Activated naive CD8-positive, alpha-beta T cell treated with anti-CD3 and anti-CD28 coated beads, Interleukin-2, amount 50 U/mL, for 24 hours (primary cell): ENCODE data around the gene ITFG2.
"Not testable (repeated sequence)": the region's sequence is repeated elsewhere in the genome, so short reads cannot be mapped to it uniquely, and the experiment has no call there.

Source experiments
- ATAC-seq: fragments of 150-1000 bp; cut with Tn5 transposase; one replicate; pipeline ENCODE4 v1.10.0; 2021
- DNase-seq: peaks from one replicate; pipeline ENCODE4 v3.0.0; 2021
- H3K27ac Mint-ChIP-seq: one replicate; pipeline ENCODE4 v1.8.0; 2021; ENCODE audit warnings: mild to moderate bottlenecking, mixed read lengths
- H3K27me3 Mint-ChIP-seq: one replicate; pipeline ENCODE4 v1.8.0; 2021; ENCODE audit warnings: mixed read lengths
- H3K36me3 Mint-ChIP-seq: one replicate; pipeline ENCODE4 v1.8.0; 2021; ENCODE audit warnings: low read depth, mixed read lengths
- H3K4me1 Mint-ChIP-seq: one replicate; pipeline ENCODE4 v1.8.0; 2021; ENCODE audit warnings: mixed read lengths
- H3K4me3 Mint-ChIP-seq: one replicate; pipeline ENCODE4 v1.8.0; 2021; ENCODE audit warnings: mild to moderate bottlenecking, moderate library complexity, mixed read lengths
- H3K9me3 Mint-ChIP-seq: one replicate; pipeline ENCODE4 v1.8.0; 2021; ENCODE audit warnings: mixed read lengths

Gene ITFG2

DNA sequence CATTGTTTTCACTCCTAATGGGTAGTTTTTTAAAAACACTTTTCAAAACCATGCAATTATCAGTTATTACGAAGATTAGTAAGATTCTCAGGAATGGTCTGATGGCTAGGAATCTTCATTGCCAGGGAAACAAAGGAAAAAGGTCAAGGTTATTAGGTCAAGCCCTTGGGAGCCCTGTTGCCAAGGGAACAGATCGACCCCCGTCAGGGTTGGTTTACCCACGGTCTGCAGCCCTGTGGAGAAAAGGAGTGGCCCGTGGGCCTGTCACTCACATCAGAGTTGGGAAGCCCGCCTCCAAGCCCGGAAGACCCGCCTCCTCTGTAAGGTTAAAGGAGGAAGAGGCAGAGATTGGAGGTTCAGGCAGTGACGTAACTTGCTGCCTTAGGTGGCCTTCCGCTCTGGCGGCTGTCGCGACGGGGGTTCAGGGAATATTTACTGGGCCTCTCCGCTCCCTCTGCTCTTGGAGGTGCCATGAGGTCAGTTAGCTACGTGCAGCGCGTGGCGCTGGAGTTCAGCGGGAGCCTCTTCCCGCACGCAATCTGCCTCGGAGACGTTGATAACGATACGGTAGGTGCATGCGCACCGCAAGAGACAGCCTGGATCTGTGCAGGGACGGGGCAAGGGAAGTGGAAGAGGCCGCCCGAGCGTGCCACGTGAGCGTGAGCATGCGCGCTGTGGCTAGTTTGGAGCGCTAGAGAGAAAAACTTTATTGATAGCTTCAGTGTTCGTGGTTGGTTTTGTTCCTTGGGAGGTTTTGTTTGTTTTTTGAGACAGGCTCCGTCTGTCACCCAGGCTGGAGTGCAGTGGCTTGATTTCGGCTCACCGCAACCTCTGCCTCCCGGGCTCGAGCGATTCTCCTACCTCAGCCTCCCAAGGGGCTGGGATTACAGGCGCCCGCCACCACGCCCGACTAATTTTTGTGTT is at the start of gene ITFG2:
Gene ITFG2, plus strand, starts transcription at position 379 of the 924 bp plus-strand sequence. Its CDS starts 93 bp downstream, at position 472.
- peak within 1 kb of the TSS; percentile 100 for H3K4me3 Mint-ChIP-seq
- H3K27me3 Mint-ChIP-seq, result no peaks in the 10 kb centered on the region
- no peaks in the 10 kb centered on the region for H3K9me3 Mint-ChIP-seq

DNA sequence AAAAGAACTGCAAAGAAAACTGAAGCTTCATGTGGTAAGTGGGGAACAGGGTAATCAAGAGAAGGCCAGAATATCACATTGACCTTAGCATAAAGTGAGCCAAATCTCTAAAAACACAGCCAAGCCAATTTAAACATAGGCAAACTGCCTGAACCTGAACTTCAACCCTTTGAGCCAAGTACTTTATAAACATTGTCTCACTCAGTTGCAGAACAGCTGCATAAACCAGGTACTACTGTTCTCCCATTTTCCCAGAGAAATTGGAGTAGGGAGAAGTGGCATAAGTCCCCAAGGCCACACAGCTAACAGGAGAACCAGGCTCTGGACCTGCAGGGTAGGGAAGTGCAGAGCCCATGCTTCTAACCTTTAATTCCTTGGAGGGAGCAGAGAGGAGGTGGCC is 48.1 kb upstream of the ITFG2 start:
- no peaks in the 10 kb centered on the region for H3K4me1 Mint-ChIP-seq
- no peaks in the 10 kb centered on the region for H3K9me3 Mint-ChIP-seq
- ATAC-seq (no peak), DNase-seq (no peak)
- H3K27ac Mint-ChIP-seq, result no peak overlapping the region
- no peaks in the 10 kb centered on the region for H3K36me3 Mint-ChIP-seq
- H3K27me3 Mint-ChIP-seq, result no peaks in the 10 kb centered on the region
- H3K4me3 Mint-ChIP-seq, result no peak overlapping the region

More for the DNA sequence above, at the start of gene ITFG2:
- peaks cover 36% of the 10 kb centered on the region for H3K4me1 Mint-ChIP-seq
- ATAC-seq, result peak; percentile 97
- peak within 1 kb of the TSS; percentile 100 for H3K27ac Mint-ChIP-seq
- peaks cover 21% of the 10 kb centered on the region for H3K36me3 Mint-ChIP-seq
- DNase-seq, result peak; percentile 94

DNA sequence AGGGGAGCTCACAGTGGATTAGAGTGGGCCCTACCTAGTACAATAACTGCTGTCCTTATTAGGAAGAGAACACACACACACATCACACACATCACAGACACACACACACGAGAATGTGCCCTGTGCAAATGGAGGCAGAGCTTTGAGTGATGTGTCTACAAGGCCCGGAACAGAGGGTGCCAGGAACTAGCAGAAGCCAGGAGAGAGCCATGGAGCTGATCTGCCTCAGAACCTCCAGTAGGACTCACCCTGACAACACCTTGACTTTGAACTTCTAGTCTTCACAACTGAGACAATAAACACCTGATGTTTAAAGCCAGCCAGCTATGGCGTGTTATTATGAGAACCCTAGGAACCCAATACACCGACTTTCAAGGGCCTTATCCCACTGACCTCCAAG is 47.4 kb upstream of the ITFG2 start:
- Mint-ChIP-seq H3K4me3 (no peak overlapping the region), H3K36me3 (no peaks in the 10 kb centered on the region), H3K9me3 (no peaks in the 10 kb centered on the region), H3K27ac (no peak overlapping the region), H3K4me1 (no peaks in the 10 kb centered on the region), H3K27me3 (no peaks in the 10 kb centered on the region)
- ATAC-seq (no peak), DNase-seq (no peak)

DNA sequence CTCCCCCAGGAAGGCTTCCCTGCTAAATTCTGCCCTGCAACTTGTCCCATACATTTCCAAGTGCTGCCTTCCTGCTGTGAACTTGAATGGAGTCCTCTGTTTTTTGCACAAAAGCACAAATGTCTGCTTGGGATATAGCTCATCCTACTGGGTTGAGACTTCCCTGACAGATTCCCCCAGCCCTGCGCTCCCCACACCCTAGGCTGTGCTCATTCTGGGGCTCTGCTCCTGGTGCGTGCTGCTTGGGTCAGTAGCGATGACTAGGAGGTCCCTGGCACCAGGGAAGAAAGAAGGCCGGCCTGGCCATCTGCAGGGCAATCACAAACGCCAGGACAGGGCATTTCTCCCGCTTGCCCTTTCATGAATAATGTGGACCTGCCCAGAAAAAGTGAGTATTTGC is 46.9 kb upstream of the ITFG2 start:
- no peak overlapping the region for H3K27ac Mint-ChIP-seq
- no peak overlapping the region for H3K4me3 Mint-ChIP-seq
- no peaks in the 10 kb centered on the region for H3K4me1 Mint-ChIP-seq
- H3K27me3 Mint-ChIP-seq, result no peaks in the 10 kb centered on the region
- no peaks in the 10 kb centered on the region for H3K9me3 Mint-ChIP-seq
- DNase-seq, result no peak
- H3K36me3 Mint-ChIP-seq, result no peaks in the 10 kb centered on the region
- no peak for ATAC-seq

DNA sequence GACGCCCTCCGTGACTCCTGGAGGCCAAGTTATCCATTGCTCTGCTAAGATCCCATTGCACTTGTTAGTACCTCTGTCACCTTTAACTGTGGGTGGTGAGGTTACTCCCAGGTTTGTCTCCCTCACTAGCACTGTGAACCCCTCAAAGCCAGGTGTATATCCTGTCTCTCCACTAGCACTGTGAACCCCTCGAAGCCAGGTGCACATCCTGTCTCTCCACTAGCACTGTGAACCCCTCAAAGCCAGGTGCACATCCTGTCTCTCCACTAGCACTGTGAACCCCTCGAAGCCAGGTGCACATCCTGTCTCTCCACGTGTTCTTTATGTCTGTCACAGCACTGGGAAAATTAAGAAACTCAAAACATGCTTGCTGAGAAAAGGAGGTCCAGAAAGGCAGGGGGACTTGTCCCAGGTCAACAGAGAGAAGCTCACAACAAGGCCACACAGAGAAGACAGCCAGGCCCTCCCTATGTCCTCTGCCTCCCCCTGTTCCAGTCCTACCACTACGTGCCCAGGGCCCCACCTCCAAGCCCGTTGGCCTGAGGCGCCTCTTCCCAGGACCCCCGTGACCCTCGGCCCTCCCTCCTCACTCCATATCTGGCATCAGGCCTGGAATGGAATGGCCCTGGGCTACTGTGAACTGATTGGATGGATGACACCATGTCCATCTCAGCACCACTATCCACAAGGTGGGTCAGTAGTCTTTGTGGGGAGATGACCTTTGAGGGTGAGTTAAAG is 44.1 kb upstream of the ITFG2 start:
- Mint-ChIP-seq H3K4me1 (no peaks in the 10 kb centered on the region), H3K36me3 (no peaks in the 10 kb centered on the region), H3K9me3 (no peaks in the 10 kb centered on the region), H3K4me3 (no peak overlapping the region), H3K27me3 (no peaks in the 10 kb centered on the region), H3K27ac (no peak overlapping the region)
- ATAC-seq (peak; percentile 15), DNase-seq (no peak)

DNA sequence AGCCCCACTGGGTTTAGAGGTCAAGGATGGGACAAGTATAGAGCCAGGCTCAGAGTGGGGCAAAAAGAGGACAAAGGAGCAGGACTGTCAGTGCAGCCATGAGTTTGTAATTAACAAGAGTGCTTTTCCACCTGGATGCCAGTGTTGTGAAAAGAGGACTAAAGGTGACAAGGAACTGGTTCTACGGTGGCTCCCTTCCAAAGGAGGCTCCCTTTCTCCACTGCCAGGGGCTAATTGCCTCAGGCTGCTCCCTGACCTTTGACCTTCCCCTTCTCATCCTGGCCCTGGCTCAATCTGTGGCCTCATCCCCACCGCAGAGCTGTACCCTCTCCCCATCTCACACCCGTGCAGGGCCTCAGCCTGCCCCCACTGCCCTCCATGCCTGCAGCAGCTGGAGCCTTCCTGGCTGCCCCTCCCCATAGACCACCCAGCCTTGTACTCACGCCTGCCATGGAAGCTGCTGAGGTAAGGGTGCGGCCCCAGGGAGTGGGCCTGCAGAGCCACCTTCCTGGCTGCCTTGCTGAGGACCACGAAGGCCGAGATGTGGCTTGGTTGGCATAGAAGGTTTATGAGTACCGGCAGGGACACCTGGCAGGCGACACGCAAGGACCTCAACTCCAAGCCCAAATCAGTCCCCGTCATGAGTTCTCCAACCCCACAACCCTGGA is 42.5 kb upstream of the ITFG2 start:
- Mint-ChIP-seq H3K36me3 (no peaks in the 10 kb centered on the region), H3K27me3 (no peaks in the 10 kb centered on the region), H3K9me3 (no peaks in the 10 kb centered on the region), H3K4me3 (no peak overlapping the region), H3K4me1 (no peaks in the 10 kb centered on the region), H3K27ac (no peak overlapping the region)
- DNase-seq (no peak), ATAC-seq (no peak)

DNA sequence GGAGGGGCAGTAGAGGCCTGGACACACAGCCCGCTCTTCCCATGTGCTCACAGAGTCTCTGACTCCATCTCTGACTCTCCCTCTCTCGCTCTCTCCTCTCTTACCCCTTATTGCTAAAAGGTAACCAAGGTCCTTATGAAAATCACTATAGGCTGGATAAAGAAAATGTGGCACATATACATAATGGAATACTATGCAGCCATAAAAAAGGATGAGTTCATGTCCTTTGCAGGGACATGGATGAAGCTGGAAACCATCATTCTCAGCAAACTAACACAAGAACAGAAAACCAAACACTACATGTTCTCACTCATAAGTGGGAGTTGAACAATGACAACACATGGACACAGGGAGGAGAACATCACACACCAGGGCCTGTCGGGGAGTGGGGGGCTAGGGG is 41.9 kb upstream of the ITFG2 start:
- H3K27ac Mint-ChIP-seq, DNase-seq, H3K9me3 Mint-ChIP-seq, H3K27me3 Mint-ChIP-seq, H3K36me3 Mint-ChIP-seq, H3K4me3 Mint-ChIP-seq, ATAC-seq, H3K4me1 Mint-ChIP-seq: not testable (repeated sequence)

DNA sequence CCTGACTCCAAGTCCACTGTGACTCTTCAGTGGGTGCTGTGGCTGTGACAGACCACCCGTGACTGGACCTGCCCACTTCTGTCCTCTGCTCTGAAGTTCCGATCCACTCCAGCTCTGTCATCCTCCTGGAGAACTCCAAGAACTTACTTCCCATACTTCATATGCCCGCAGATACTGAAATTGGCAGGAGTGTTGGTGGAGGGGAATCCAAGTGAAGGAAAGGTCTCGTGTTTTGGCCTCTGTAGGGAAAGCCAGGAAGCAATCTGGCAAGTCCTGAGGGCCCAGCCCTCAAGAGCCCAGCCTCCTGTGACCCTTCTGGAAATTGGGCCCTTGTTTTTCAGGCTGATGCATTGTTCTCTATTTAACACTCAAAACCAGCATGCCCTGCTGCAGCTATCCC is 40.1 kb upstream of the ITFG2 start:
- Mint-ChIP-seq H3K27ac (no peak overlapping the region), H3K4me1 (no peaks in the 10 kb centered on the region), H3K36me3 (no peaks in the 10 kb centered on the region), H3K4me3 (no peak overlapping the region), H3K27me3 (no peaks in the 10 kb centered on the region), H3K9me3 (no peaks in the 10 kb centered on the region)
- ATAC-seq (no peak), DNase-seq (no peak)

DNA sequence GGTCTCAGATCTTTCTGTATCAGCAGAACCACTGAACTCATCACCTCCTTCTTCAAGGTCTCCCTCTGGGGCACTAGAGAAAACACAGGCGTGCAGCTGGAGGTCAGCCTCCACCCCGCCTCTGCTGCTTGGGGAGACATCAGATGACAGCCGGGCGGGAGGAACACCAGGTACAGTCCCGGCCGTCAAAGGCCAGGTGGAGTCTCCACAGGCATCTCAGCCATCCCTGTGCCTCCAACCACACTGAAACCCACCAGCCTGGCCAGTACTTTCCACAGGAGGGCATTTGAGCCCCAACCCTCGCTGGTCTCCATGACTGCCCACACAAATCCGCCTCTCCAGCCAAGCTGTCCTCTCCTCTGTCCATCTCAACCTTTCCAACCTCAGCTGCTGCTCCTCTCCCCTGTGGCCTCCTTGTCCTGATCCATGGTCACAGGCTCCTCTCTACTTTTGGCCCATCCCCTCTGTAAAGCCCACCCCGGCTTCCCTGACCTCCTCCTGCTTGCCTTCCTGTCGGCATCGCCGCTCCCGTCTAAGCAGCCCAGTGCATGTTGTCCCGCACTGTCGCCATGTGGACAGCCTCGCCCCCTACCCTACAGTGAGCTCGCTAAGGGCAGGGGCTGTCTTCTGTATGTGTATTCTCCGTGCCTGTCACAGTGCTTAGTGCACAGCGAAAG is 39.1 kb upstream of the ITFG2 start:
- ATAC-seq, result no peak
- H3K9me3 Mint-ChIP-seq, result no peaks in the 10 kb centered on the region

DNA sequence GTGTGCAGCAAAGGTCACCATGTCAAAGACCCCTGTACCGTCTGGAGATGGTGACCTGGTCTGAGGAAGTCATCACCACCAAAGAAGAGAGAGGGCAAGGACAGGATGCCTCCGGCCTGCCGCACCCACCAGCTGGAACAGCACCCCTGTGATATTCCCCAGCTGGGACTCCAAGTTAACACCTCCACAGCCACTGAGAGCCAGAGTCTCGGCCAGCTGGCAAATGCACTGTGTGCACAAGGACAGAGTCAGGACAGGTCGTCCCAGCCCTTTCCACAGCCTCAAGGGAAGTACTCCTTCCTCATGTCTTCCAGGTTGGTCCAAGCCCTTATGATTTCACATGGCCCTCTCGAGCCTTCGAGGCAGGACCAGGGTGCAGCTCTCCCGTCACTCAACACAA is 37.0 kb upstream of the ITFG2 start:
- no peak overlapping the region for H3K4me3 Mint-ChIP-seq
- H3K9me3 Mint-ChIP-seq, result no peaks in the 10 kb centered on the region
- H3K27ac Mint-ChIP-seq, result no peak overlapping the region
- H3K36me3 Mint-ChIP-seq, result no peaks in the 10 kb centered on the region
- ATAC-seq, result no peak
- H3K4me1 Mint-ChIP-seq, result no peaks in the 10 kb centered on the region
- no peaks in the 10 kb centered on the region for H3K27me3 Mint-ChIP-seq
- DNase-seq, result no peak

More for the DNA sequence above, 39.1 kb upstream of the ITFG2 start:
- no peak for DNase-seq
- H3K4me1 Mint-ChIP-seq, result no peaks in the 10 kb centered on the region
- H3K27ac Mint-ChIP-seq, result no peak overlapping the region
- no peaks in the 10 kb centered on the region for H3K36me3 Mint-ChIP-seq
- no peaks in the 10 kb centered on the region for H3K27me3 Mint-ChIP-seq
- no peak overlapping the region for H3K4me3 Mint-ChIP-seq

DNA sequence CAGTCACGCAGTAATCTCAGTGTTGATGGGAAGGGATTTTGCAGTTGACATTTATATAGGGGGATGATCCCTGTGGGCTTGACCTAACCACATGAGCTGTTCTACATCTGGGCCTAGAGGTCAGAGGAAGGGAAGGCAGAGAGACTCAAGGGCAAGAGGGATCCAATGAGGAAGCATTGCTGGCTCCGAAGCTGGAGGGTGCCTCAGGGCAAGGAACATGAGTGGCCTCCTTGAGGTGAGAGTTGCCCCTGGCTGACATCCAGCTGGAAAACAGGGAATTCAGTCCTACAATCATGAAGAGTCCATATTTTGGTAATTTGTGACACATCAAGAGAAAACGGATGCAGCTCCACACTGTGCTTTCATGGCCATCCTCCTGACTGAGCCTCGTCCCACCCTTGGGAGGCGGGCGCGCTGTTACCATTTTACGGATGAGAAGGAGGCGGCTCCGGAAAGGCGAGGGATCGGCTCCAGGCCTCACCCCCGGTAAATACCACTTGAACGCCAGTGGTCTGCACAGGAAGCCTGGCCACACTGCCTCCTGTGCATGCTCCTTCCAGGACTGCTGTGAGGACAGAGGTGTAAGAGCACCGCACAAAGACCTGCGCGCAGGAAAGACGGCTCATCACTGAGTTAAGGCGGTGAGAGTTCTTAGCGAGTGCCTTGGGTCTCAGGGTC is 36.2 kb upstream of the ITFG2 start:
- H3K36me3 Mint-ChIP-seq, result no peaks in the 10 kb centered on the region
- no peaks in the 10 kb centered on the region for H3K4me1 Mint-ChIP-seq
- DNase-seq (no peak), ATAC-seq (no peak)
- H3K27ac Mint-ChIP-seq, result no peak overlapping the region
- no peak overlapping the region for H3K4me3 Mint-ChIP-seq
- no peaks in the 10 kb centered on the region for H3K27me3 Mint-ChIP-seq
- no peaks in the 10 kb centered on the region for H3K9me3 Mint-ChIP-seq

DNA sequence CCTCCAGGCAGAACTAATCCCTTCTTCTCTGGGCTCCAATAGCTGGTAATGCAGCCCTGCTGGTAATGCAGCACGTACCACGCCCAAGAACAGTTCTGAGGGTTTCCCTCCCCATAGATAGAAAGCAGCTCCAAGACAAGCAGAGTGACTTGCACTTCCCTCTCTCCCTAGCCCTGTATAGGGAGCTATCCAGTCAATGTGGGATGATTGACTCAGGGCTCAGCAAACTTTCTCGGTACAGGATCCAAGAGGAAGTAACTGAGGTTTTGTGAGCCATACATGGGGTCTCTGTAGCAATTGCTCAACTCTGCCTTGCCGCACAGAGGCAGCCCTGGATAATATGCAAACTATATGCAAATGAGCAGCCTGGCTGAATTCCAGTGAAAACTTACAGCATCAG is 33.2 kb upstream of the ITFG2 start:
- Mint-ChIP-seq H3K4me1 (peaks cover 7% of the 10 kb centered on the region), H3K4me3 (no peak overlapping the region), H3K36me3 (no peaks in the 10 kb centered on the region), H3K27ac (no peak overlapping the region), H3K27me3 (peaks cover 7% of the 10 kb centered on the region), H3K9me3 (no peaks in the 10 kb centered on the region)
- no peak for DNase-seq
- ATAC-seq, result no peak

DNA sequence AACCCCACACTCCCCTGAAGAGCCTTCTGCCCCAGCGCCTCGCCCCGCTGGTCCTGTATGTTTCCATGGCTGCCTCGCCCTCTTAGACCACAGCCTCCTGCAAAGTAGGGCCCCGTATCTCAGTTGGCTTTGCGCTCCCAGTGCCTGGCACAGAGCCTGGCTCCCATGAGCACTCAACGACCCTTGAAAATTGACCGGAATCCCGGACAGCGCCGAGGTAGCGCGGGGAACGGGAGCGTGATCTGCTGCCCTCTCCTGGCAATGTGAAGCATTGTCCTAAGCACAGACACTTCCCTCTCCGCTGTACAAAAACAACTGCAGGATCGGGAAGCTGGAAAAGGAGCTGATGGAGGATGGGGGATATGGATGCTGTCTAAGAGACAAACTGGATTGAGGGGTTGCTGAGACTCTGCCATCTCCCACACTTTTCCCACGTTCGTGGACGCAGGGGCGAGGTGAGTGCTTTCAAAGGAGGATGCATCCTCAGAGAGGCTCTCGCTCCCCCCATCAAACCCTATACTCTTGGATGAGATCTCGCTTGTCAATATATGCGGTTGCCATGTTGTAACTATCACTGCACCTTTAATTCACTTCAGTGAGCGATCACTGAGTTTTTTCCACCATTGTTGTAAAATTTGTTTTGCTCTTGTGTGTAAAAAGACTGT is 28.4 kb upstream of the ITFG2 start:
- peaks cover 7% of the 10 kb centered on the region for H3K27me3 Mint-ChIP-seq
- peak overlapping the region; percentile 67 for H3K4me3 Mint-ChIP-seq
- peaks cover 7% of the 10 kb centered on the region for H3K4me1 Mint-ChIP-seq
- H3K27ac Mint-ChIP-seq, result no peak overlapping the region
- peak; percentile 95 for ATAC-seq
- peak; percentile 61 for DNase-seq
- H3K9me3 Mint-ChIP-seq, result no peaks in the 10 kb centered on the region
- H3K36me3 Mint-ChIP-seq, result no peaks in the 10 kb centered on the region
